HepG2 (cell line): Measurements from ENCODE around the gene FAM221B.

Source experiments
- CHD2 ChIP-seq: IDR thresholded peaks from 2 replicates; pipeline ENCODE4 v1.6.1; 2011; ENCODE audit warnings: low read depth, low read length, improper control_type of control experiment
- ZNF354B ChIP-seq: sonication (generic); formaldehyde crosslinking; IDR thresholded peaks from 2 replicates; pipeline ENCODE4 v1.8.0; 2022; ENCODE audit warnings: mild to moderate bottlenecking, missing genetic modification reagents

DNA sequence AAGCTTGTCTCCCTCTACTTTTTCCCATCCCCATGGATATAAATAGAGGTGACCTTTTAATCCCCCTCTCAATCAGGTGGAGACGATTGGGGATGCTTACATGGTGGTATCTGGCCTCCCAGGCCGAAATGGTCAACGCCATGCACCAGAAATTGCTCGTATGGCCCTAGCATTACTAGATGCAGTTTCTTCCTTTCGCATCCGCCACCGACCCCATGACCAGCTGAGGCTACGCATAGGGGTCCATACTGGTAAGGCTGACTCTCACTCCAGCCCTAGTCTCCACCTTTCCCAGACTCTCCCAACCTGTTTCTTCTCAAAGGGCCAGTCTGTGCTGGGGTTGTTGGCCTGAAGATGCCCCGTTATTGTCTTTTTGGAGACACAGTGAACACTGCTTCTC, 20.1 kb downstream of the FAM221B start:
- TF ChIP-seq ZNF354B (no peak), CHD2 (no peak)
